NCI-H2029 treated with DMSO at 0.1 percent for 48 hours (cell line): ENCODE results near the gene GUCA2A.

Source experiments
- DNase-seq: peaks from one replicate; lab custom pipeline; 2025; lab: John Stamatoyannopoulos, UW

The GUCA2A gene

DNA sequence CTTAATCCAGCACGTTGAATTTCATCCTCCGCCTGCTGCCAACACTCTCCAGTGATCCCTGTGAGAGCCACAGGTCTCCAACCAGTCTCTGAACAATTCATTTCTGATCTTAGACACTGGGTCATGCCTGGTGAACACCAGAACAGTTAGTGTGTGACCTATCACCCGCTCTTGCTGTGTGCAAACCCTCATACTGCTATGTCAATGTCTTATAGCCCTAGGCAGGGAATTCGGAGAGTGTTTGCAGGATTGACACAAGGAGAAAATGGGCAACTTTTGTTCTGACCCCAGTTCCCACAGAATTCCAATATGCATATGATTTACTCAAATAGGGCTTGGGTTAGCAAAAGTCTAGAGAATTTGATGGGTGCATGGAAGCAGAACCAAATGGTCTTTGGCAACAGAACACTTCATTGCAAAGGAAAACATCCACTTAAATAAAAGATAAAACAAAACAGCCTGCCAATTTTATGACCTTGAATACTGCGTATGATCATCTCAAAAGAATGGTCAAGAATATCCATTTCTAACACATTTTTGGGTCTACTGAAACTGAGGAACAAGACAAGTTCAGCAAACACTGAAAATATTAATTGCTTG, 34.4 kb downstream of the GUCA2A start:
- no peak for DNase-seq

DNA sequence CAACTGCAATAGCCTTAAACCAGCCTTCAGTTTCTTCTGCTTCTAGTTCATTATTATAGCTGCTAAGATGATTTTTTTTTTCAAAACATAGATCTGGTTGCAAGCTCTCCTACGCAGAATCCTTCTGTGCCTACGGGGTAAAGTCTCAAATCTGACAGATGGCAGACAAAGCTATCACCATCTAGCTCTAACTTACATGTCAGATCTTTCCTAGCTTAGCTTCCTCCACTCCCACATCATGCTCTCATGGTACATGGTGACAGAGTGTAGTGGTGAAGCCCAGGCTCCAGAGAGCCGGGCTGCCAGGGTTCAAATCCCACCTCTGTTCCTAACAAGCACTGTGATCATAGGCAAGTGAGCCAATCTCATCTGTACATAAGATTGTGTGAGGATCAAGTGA, 35.6 kb downstream of the GUCA2A start:
- DNase-seq: no peak

DNA sequence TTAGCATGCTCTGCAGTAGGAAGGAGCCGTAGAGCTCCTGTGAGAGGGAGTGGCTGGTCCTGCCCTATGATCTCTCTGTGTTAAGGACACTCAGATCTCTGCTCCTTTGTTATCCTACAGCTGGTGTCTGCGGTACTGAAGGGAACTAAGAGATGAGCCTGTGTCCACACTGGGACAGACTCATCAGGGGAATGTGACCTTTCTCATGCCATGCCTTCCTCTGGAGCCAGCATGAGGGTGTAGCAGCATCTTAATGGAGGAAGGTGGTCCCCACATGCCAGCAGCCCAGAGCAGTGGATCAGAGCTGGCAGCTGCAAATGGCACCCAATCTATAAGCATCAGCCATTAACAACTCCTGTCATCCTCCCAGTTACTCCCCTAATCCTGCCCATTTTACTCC, 36.0 kb downstream of the GUCA2A start:
- no peak for DNase-seq

DNA sequence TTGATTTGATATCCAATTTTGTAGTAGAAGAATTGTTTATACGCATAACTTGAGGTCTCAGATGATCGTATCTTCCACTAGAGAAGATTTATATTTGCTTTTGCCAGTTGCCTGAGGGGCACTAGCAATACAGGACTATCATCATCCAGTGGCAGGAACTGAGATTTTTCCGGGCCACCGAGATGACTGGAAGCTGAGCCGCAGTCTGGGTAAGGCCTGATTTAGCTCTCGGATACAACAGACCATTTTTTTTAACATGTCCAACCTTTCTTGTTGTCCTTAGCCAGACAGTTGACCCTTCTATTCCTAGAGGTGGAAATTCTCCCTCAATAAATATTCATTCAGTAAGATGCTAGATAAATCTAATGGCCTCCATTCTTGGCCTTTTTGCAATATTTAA, 36.8 kb downstream of the GUCA2A start:
- DNase-seq: no peak

DNA sequence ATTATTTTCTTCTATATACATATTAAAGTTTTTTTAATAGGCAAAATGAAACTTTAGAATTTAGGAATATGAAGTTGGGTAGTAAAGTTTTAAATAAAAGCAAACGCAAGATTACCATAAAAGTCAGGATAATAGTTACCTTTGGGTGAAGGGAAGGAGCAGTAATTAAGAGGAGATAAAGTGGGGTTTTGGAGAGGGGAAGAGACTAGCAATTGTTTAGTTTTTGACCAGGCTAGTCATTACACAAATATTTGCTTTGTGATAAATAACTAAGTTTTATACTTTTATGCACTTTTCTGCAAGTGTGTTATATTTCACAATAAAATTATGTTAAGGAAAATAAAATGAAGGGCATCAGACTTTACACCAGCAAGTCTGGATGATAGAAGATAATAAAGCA, 39.0 kb downstream of the GUCA2A start:
- DNase-seq: no peak

DNA sequence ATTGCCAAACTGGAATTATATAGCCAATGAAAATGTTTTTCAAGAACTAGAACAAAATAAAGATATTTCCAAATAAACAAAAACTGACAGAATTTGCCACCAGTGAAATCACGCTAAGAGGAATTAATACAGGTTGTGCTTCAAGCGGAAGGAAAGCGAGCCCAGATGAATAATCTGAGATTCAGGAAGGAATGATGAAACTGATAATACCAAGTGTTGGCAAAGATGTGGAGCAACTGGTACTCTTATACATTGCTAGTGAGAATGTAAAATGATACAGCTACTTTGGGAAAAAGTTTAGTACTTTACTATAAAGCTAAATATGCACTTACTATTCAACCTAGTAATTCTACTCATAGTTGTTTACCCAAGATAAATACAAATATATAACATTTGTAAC, 42.1 kb downstream of the GUCA2A start:
- no peak for DNase-seq

DNA sequence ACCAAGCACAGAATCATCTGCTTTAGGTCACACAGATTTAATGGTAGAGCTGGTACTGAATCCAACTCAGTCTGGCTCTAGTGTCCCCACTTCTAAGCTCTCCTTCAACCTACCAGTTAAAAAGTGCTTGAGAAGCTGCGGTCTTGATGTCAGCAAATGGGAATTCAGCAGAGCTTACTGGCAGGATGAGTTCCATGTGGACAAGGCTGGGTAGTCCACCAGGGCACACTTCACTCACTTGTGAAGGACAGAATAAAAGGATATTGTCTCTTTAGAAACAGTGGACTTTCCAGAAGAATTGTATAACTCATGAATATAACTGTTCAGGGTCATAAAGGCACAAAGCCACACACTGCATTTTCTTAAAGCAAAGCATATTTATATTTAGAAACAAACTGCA, 46.4 kb downstream of the GUCA2A start:
- DNase-seq: no peak

DNA sequence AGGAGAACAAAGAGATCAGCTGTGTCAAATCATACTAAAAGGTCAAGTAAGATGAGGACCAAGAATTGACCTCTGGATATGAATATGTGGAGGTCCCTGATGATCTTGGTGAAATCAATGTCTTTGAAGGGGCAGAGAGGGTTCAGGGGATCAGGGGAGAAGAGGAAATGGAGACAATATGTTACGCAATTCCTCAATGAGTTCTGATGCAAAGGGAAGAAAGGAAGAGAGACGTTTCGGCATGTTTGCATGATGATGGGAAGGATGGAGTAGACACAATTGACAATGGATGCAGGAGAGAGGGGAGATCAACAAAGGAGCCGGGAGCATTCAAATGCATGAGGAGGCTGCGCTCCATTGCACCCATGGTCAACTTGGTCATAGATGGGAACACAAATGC, 47.3 kb downstream of the GUCA2A start:
- no peak for DNase-seq

DNA sequence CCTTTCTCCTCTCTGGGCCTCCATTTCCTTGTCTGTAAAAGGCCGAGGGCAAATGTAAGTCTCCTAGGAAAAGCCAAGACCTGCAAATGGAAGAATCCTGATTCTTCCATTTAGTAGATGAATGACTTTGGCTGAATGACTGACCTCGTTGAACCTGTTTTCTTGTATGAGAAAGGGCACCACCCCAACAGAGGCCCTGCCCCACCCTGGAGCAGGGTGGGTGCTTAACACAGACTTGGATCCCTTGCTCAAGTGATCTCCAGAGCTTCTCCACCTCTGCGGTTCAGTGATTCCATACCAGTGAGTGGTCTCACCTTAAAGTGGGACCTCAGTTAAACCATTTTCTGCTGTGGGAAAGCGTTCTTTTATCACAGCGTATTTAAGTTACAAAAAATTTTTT, 50.3 kb downstream of the GUCA2A start:
- DNase-seq: no peak
